Mesothelial cell of epicardium (in vitro differentiated cells): ENCODE data around the gene EDEM1. TPM values are rescaled to one million over a fixed set of nuclear protein-coding genes. Genes with fewer than 3 reads are reported as not detected.
"Not testable (repeated sequence)": the region's sequence is repeated elsewhere in the genome, so short reads cannot be mapped to it uniquely, and the experiment has no call there.

Source experiments
- DNase-seq, 2 experiments: peaks; one replicate each; pipeline ENCODE4 v3.0.0; 2021; ENCODE audit warnings: low spot score in 2 of 2; ENCODE audit not compliant: unreplicated experiment in 2 of 2
- H3K27ac Mint-ChIP-seq: 2 replicates; pipeline ENCODE4 v1.8.0; 2021; ENCODE audit warnings: mixed read lengths
- H3K27me3 Mint-ChIP-seq: 2 replicates; pipeline ENCODE4 v1.8.0; 2021; ENCODE audit warnings: low read depth, mixed read lengths
- H3K36me3 Mint-ChIP-seq: 2 replicates; pipeline ENCODE4 v1.8.0; 2021; ENCODE audit warnings: mixed read lengths
- H3K4me1 Mint-ChIP-seq: 2 replicates; pipeline ENCODE4 v1.8.0; 2021; ENCODE audit warnings: mixed read lengths
- H3K4me3 Mint-ChIP-seq: 2 replicates; pipeline ENCODE4 v1.8.0; 2021; ENCODE audit warnings: mild to moderate bottlenecking, moderate library complexity, mixed read lengths
- H3K9me3 Mint-ChIP-seq: 2 replicates; pipeline ENCODE4 v1.8.0; 2021; ENCODE audit warnings: mixed read lengths
- total RNA-seq: library from RNA; stranded (reverse); gene quantifications from 3 replicates; pipeline ENCODE4 v1.2.1, GENCODE V29; 2021
- TF ChIP-seq, protein P1 (sequence below): fragments of 200-600 bp; sonication (generic); IDR thresholded peaks from one replicate; pipeline ENCODE4 v1.5.0; 2021; ENCODE audit warnings: antibody characterized with exemption; ENCODE audit not compliant: unreplicated experiment

The EDEM1 gene
- total RNA-seq, 1 donor from 2014 or later = 25.7 TPM

DNA sequence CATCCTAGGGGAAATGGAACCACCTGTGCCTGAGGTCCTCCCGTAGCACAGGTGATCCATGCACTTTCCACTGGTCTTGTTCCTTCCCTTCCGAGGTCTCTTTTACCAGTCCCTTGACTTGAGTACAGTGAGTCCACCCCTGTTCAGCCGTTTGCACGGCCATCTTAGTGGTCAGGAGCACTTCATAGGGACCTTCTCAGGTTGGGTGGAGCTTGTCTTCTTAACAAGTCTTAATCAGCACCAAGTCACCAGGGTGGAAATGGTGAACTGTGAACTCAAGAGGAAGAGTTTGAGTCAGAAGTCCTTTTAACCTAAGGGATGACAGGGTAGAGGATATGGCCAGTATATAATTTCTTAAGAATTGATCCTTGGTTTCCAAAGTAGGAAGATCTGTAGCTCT, 44.0 kb upstream of the EDEM1 start:
- H3K27me3 Mint-ChIP-seq = no peaks in the 10 kb centered on the region
- no peak overlapping the region for H3K27ac Mint-ChIP-seq
- H3K36me3 Mint-ChIP-seq = peaks cover 71% of the 10 kb centered on the region
- TF ChIP-seq, protein P1, sequence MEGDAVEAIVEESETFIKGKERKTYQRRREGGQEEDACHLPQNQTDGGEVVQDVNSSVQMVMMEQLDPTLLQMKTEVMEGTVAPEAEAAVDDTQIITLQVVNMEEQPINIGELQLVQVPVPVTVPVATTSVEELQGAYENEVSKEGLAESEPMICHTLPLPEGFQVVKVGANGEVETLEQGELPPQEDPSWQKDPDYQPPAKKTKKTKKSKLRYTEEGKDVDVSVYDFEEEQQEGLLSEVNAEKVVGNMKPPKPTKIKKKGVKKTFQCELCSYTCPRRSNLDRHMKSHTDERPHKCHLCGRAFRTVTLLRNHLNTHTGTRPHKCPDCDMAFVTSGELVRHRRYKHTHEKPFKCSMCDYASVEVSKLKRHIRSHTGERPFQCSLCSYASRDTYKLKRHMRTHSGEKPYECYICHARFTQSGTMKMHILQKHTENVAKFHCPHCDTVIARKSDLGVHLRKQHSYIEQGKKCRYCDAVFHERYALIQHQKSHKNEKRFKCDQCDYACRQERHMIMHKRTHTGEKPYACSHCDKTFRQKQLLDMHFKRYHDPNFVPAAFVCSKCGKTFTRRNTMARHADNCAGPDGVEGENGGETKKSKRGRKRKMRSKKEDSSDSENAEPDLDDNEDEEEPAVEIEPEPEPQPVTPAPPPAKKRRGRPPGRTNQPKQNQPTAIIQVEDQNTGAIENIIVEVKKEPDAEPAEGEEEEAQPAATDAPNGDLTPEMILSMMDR = no peak
- H3K9me3 Mint-ChIP-seq = peaks cover 69% of the 10 kb centered on the region
- H3K4me1 Mint-ChIP-seq = peaks cover 6% of the 10 kb centered on the region
- no peak overlapping the region for H3K4me3 Mint-ChIP-seq
- no peak for DNase-seq

DNA sequence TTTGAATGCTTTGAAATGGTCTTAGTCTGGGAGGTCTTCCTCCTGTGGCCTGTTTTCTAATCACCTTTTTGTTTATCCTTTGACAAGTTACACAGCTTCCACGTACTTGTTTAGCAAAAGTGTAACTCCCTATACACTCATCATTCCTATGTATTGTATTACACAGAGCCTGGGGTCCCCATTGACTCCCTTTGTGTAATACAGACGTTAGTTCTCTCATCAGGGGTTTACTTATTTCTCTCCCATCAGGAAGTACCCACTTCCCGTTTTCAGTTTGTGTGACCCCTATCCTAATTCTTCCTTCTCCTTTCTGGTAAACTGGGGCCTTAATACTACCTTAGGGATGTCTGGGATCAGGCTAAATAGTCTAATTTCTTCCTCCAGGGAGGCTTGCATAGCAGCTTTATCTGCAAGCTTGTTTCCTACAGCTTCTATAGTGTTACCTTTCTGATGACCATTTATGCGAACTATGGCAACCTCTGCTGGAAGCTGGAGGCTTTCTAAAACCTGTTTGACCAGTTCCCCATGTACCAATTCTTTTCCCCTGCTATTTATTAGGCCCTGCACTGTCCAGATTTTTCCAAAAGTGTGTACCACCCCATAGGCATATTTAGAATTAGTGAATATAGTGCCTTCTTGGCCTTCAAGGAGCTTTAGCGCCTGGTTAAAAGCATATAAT, 43.1 kb upstream of the EDEM1 start:
- no peak for DNase-seq
- H3K36me3 Mint-ChIP-seq = peaks cover 74% of the 10 kb centered on the region
- TF ChIP-seq, protein P1 = no peak

DNA sequence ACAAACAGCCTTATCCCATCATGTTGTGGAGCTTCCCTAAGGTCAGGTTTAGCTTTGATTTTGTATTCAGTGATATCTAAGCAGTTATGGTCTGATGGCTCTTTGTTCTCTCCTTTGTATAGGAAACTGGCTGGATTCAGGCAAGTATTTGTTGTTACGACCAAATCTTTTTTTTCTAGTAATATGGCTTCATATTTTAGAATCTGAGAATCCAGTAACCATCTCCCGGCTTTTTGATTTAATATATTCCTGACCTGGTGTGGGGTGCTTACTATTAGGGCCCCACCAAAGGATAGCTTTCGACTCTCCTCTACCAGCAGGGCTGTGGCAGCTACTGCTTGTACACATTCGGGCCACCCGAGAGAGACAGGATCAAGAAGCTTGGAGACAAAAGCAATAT, 42.4 kb upstream of the EDEM1 start:
- no peak overlapping the region for H3K4me3 Mint-ChIP-seq
- TF ChIP-seq, protein P1 = no peak
- H3K27ac Mint-ChIP-seq = no peak overlapping the region
- H3K9me3 Mint-ChIP-seq = peaks cover 69% of the 10 kb centered on the region
- H3K27me3 Mint-ChIP-seq = no peaks in the 10 kb centered on the region
- peaks cover 76% of the 10 kb centered on the region for H3K36me3 Mint-ChIP-seq
- H3K4me1 Mint-ChIP-seq = peaks cover 2% of the 10 kb centered on the region
- no peak for DNase-seq

More for the DNA sequence above, 43.1 kb upstream of the EDEM1 start:
- no peak overlapping the region for H3K27ac Mint-ChIP-seq
- peaks cover 69% of the 10 kb centered on the region for H3K9me3 Mint-ChIP-seq
- H3K4me1 Mint-ChIP-seq = peaks cover 2% of the 10 kb centered on the region
- H3K4me3 Mint-ChIP-seq = no peak overlapping the region
- H3K27me3 Mint-ChIP-seq = no peaks in the 10 kb centered on the region

DNA sequence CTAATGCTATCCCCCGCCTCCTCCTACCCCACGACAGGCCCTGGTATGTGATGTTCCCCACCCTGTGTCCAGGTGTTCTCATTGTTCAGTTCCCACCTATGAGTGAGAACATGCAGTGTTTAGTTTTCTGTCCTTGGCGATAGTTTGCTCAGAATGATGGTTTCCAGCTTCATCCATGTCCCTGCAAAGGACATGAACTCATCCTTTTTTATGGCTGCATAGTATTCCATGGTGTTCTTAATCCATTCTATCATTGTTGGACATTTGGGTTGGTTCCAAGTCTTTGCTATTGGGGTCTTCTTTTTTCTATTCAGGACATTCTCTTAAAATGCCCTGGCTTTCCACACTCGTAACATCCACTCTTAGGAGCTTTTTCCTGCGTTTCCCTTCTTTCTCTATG, 40.4 kb upstream of the EDEM1 start:
- not testable (repeated sequence) for H3K4me1 Mint-ChIP-seq, DNase-seq, H3K27ac Mint-ChIP-seq, H3K4me3 Mint-ChIP-seq, H3K27me3 Mint-ChIP-seq
- Mint-ChIP-seq H3K36me3 (peaks cover 67% of the 10 kb centered on the region), H3K9me3 (peaks cover 56% of the 10 kb centered on the region)

DNA sequence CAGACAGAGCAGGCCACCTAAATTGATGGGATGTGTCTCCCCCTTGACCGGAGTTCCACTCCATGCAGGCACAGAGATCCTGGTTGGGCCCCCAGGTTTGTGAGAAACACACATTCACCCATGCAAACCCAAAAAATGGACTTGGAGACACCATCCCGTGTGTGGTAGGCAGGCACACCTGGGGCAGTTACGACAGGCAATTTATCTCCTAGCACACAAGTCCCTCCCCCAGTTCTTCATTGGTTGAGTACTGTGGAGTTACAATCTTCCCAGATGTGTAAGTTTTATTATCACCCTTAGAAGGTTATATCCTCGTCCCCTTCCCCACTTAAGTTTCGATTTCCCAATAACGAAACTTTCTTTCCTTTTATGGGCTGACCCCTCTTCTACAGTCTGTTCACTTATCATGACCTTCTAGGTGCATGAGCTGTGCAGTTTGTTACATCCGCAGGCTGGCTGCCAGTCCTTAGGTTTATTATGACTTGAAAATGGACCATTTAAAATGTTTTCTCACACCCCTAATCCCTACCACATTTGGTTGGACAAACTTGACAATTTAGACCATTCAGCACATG, 38.1 kb upstream of the EDEM1 start:
- no peaks in the 10 kb centered on the region for H3K4me1 Mint-ChIP-seq
- no peak overlapping the region for H3K27ac Mint-ChIP-seq
- no peak for DNase-seq
- TF ChIP-seq, protein P1 = no peak
- H3K36me3 Mint-ChIP-seq = peaks cover 59% of the 10 kb centered on the region
- H3K4me3 Mint-ChIP-seq = no peak overlapping the region
- H3K9me3 Mint-ChIP-seq = peaks cover 54% of the 10 kb centered on the region
- H3K27me3 Mint-ChIP-seq = no peaks in the 10 kb centered on the region

DNA sequence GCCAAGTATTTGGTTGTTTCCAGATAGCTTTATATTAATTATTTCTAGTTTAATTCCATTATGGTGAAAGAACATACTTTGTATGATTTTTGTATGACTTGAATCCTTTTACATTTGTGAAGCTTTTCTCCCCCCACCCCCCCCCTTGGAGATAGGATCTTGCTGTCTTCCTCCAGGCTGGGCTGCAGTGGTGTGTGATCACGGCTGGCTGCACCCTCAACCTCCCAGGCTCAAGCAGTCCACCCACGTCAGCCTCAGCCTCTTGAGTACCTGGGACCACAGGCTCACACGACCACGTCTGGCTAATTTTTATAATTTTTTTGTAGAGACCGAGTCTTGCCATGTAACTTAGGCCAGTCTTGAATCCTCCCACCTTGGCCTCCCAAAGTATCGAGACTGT, 35.9 kb upstream of the EDEM1 start:
- TF ChIP-seq, protein P1 = no peak
- H3K9me3 Mint-ChIP-seq = peaks cover 36% of the 10 kb centered on the region
- no peak for DNase-seq
- no peak overlapping the region for H3K27ac Mint-ChIP-seq
- H3K27me3 Mint-ChIP-seq = no peaks in the 10 kb centered on the region
- H3K36me3 Mint-ChIP-seq = peaks cover 40% of the 10 kb centered on the region
- no peaks in the 10 kb centered on the region for H3K4me1 Mint-ChIP-seq
- H3K4me3 Mint-ChIP-seq = no peak overlapping the region
